MM.1S (cell line): ENCODE data around the gene ALDH9A1.

ENCODE experiments used
- EZH2 ChIP-seq: fragments of 300-600 bp; sonication (generic); optimal IDR thresholded peaks from 2 replicates; pipeline ENCODE3; 2017; ENCODE audit warnings: low read depth, mild to moderate bottlenecking, antibody characterized with exemption, low read length, mixed read lengths
- EZH2phosphoT487 ChIP-seq: fragments of 300-600 bp; sonication (generic); IDR thresholded peaks from 2 replicates; pipeline ENCODE4 v1.6.1; 2018; ENCODE audit warnings: antibody characterized with exemption, low read length
- TF ChIP-seq, protein P1 (sequence below): fragments of 300-600 bp; sonication (generic); IDR thresholded peaks from 2 replicates; pipeline ENCODE4 v1.5.1; 2016; ENCODE audit warnings: antibody characterized with exemption, low read length, mixed read lengths

DNA sequence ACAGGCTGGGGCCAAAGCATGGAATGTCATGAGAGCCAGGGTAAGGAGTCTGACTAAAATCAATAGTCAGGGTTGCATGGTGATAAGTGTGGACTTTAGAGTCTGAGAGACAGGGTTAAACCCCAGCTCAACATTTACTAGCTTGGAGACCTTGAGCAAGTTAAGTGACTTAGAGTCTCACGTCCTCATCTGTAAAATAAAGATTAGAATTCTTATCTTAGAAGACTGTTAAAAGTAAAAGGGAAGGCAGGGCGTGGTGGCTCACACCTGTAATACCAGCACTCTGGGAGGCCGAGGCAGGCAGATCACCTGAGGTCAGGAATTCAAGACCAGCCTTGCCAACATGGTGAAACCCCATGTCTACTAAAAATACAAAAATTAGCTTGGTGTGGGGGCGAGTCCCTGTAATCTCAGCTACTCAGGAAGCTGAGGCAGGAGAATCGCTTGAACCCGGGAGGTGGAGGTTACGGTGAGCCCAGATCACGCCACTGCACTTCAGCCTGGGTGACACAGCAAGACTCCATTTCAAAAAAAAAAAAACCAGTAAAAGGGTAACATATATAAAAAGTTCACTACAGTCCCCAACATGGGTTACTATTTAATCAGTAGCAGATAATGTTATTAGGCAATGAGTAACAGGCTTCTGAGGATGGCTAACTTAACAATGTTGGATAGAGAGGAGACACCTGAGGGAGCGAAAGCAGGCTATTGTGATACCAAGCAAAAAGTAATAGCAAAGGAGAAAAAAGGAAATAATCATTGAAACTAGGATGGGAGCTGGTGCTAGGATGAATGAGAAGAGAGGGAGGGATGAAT lies 49.5 kb upstream of the ALDH9A1 start:
- TF ChIP-seq, protein P1, sequence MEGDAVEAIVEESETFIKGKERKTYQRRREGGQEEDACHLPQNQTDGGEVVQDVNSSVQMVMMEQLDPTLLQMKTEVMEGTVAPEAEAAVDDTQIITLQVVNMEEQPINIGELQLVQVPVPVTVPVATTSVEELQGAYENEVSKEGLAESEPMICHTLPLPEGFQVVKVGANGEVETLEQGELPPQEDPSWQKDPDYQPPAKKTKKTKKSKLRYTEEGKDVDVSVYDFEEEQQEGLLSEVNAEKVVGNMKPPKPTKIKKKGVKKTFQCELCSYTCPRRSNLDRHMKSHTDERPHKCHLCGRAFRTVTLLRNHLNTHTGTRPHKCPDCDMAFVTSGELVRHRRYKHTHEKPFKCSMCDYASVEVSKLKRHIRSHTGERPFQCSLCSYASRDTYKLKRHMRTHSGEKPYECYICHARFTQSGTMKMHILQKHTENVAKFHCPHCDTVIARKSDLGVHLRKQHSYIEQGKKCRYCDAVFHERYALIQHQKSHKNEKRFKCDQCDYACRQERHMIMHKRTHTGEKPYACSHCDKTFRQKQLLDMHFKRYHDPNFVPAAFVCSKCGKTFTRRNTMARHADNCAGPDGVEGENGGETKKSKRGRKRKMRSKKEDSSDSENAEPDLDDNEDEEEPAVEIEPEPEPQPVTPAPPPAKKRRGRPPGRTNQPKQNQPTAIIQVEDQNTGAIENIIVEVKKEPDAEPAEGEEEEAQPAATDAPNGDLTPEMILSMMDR: no peak
- TF ChIP-seq EZH2 (no peak), EZH2phosphoT487 (no peak)
